ENCODE results near the gene TTC28.
"Not testable (repeated sequence)": the region's sequence is repeated elsewhere in the genome, so short reads cannot be mapped to it uniquely, and the experiment has no call there.

- TF ChIP-seq CTCF, POLR2A (IDR thresholded peaks at IDR 0.05): not testable (repeated sequence)
These were observed 212.6 kb downstream of the TTC28 start for GRCh38 chr22:28467055-28467454.

Data from thyroid gland (tissue), 4 donors.